GM19099 (cell line): Measurements from ENCODE around the gene ADARB2.

Source experiments
- POLR2A ChIP-seq: IDR thresholded peaks from 3 replicates; pipeline ENCODE4 v1.6.1; 2011; ENCODE audit warnings: low read depth; ENCODE audit not compliant: insufficient read length; ENCODE audit errors: extremely low read depth

ADARB2 gene

GRCh38 chr10:1557081-1557480 lies 180.2 kb downstream of the ADARB2 start:
- no peak for TF ChIP-seq POLR2A

DNA sequence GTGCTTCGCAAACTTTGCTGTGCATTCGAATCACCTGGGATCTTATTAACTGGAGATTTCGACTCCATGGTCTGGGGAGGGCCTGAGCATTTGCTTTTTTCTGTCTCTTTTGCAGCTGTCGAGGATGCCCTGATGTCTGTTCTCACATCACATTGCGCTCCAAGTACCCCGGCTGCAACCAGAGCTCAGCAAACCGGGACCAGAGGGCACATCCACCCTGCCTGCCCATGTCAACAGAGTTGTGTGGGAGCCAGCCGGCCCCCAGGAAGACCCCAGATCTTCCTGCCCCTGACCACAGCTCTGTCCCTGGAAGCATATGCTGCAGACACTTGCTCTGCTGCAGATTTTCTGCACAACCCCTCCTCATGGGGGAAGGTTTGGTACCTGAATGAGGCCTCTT lies 180.8 kb downstream of the ADARB2 start:
- TF ChIP-seq POLR2A: no peak

GRCh38 chr10:1553951-1554350 lies 183.4 kb downstream of the ADARB2 start:
- no peak for TF ChIP-seq POLR2A

DNA sequence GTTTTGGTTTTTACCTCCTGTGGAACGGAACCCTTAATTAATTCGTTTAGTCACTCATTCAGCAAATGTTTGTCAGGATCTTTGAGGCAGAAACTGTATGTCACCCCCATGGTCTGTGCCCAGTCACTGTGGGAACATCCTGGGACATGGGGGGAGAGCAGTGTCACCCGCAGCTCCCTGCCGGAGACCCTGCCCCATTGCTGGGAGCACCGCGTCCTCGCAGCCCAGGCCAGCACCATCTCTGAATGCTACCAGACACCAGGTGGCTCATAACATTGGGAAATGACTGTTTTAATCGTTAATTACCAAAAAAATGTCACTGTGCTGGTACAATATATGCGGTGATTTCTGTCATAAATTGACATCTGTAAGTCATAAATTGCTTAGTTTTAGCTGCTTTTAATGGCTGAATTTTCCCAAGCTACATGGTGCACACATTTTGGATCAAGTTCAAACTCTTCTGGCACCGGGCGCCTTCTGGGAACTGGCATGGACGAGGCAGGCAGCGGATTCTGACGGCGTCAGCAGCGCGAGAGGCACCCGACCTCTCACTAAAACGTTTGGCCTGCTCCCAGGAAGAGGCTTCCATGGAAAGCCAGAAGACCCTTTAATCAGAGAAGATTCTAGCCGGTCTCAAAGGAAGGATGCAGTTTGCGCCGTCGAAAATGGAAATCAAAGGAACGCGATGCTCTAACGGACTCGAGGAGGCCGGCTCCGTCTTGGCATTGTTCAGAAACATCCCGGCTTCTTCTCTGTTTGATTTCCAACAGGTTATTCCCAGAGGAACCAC lies 184.2 kb downstream of the ADARB2 start:
- TF ChIP-seq POLR2A: no peak

DNA sequence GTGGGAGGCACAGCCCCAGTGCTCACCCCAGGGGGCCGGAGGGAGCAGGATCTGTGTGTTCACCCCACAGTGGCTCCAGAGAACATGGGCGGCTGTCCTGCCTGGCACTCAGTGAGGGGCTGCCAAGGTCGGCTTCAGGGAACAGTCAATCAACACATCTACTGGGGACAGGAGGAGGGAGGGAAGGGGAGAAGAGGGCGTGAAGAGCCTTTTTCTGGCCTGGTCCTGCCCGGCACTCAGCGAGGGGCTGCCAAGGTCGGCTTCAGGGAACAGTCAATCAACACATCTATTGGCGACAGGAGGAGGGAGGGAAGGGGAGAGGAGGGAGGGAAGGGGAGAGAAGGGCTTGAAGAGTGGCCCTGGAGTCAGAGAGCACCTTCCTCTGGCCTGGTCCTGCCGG lies 184.9 kb downstream of the ADARB2 start:
- no peak for TF ChIP-seq POLR2A

DNA sequence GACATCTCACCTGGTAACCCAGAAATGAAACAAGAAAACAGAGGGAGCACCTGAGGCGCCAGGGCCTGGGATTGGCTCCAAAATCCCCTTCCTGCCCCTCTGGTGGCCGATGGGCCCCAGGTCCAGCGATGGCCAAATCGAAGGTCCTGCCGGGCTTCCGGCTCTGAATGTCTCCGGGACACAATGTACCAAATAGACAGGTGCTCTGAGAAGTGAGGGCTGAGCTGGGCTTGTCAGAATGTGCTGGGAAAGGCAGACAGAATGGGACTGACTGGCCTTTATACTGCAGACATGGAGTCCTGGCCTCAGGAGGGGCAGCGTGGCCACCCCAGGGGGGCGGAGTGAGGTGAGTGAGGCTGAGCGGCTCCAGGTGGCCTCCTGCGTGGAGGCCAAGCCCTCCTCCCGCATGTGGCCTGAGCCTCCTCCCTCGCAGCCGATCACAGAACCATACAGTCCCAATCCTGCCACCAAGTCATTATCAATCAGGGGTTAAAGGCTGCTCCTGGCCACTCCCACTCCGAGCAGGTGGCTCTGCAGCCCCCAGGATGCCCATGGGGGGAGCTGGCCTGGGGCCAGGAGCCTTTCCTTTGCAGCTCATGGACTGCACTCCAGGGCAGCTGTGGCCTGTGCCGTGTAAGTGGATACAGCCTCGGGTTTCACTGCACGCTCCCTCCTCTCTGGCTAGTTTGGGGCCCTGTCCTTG lies 185.5 kb downstream of the ADARB2 start:
- no peak for TF ChIP-seq POLR2A

- no peak for TF ChIP-seq POLR2A
Measured at GRCh38 chr10:1550616-1551015, 186.7 kb downstream of the ADARB2 start.

- no peak for TF ChIP-seq POLR2A
Measured at GRCh38 chr10:1550291-1550595, 187.1 kb downstream of the ADARB2 start.

DNA sequence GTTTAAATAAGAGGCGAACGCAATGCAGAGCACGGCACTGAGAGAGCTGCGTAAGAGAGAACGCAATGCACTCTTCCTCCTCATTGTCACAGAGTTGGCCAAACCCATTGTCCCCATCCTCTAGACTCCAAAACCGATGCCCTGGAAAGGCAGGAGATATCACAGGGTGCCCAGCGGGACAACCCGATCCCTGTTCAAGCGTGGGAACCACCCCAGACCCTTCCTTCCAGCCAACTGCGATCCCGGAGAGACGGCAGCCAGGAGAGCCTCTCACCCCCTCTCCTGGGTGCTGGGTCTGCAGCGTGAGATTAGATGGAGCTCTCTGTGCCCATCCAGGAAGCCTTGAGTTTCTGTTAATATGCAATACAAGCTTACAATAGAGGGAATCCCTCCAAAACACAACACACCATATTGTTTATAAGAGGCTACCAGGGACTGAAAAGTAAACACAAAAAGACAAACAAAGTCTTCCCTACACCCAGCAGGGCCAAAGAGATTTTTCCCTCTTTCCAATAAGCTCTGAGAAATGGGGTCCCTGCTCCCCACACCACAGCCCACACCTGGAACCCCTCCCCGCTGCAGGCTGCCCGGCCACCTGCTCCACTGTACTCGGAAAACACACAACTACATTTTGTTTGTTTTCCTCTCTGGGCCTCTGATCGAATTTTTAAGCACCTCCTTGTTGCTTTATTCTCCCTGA lies 187.6 kb downstream of the ADARB2 start:
- no peak for TF ChIP-seq POLR2A

DNA sequence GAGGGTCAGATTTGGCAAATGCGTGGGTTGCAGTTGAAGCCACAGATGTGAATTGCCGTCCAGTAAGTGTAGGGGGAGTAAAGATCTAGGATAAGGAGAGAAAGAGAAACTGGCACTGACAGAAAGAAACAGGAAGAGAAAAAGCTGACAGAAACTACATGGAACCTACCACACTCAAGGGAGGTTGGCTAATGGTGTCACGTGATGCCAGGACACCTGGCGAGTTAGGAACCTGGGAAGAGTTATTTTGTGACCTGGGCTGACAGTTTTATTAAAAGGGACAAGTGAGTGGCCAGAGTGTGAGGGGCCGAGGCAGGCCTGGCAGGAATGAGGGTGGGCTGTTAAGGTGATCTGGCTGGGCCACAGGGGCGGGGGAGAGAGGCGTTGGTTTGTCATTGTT lies 188.7 kb downstream of the ADARB2 start:
- TF ChIP-seq POLR2A: no peak

GRCh38 chr10:1548146-1548545 lies 189.2 kb downstream of the ADARB2 start:
- no peak for TF ChIP-seq POLR2A

DNA sequence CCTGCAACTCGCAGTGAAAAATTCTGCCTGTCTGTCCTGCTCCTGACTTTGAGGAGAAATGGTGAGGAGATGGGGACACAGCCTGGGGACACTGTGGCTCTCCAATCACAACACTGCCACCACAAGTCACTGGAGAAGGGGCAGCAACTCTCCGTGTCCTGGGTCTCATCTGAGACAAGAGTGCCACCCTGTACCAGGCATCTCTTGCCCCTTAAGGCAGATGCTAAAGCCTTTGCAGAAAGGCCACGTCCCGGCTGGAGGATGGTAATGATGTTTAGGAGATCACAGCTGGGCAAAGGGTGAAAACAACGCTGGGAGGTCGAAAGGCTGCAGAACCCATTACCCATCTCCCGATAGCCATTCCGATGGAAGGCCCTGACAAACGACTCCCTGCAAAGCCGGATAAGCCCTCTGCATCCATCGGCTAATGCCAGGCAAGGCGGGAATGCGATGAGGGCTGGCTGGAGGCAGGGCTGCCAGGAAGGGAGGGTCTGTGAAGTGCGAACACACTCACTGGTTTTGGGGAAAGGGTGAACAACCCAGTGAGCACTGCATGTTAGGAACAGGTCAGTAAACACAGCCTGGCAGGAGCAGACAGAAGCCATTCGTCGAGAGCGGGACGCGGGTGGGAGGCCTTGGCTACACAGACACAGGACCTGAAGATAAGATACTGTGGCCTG lies 190.8 kb downstream of the ADARB2 start:
- TF ChIP-seq POLR2A: no peak

DNA sequence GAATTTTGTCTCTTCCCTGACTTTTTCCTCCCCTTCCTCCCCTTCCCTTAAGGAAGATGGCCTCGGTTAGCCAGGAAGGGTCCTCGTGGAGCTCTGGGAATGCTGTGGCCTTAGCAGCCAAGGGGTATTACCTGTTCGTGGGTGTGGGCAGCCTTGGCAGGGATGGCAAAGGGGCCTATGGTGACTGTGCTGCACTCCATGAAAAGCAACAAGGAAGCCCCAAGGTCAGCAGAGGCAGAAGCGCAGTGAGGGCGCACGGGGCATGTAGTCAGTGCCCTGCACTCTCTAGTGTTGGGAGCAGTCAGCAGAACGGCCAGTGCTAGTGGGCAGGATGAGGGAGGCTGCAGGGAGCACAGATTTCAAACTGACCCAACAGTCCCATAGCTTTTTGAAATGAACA lies 191.8 kb downstream of the ADARB2 start:
- no peak for TF ChIP-seq POLR2A

DNA sequence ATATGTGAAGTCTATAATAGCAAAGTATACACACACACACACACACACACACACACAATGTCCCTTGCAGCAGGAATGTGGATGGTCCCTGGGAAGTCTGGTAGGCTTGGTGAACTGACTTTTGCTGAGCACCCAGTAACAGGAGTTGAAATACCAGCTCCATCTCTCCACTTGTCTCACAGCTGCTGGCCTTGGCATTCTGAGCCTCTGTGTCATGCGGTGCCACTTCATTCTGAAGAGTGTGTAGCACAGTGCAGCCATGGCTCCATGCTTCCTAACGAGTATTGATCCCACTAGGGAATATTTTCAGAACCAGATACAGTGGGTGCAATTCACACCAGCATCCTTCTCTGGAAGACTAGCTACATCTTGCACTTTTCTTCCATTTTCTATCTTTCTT lies 192.4 kb downstream of the ADARB2 start:
- TF ChIP-seq POLR2A: no peak

DNA sequence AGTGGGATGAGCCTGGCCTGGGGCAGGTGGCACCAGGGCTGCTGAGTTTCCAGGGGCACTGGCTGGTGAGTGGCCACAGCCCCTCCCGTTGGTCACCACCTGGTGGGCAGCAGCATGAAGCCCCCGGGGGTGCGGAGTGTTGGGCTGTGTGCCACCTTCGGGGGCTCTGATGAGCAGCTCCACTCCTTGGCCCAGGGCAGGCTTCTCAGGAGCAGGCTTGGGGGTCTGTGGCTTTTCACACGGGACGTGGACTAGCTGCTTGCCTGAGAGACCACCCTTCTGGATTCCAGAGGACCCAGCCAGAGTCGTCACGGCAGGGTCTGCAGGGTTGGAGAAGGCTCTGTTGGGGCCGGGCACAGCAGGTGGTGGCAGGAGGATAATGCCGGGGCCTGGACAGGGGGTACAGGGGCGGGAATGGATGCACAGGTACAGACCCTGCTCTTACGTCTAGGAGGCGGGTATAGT lies 193.1 kb downstream of the ADARB2 start:
- no peak for TF ChIP-seq POLR2A

- TF ChIP-seq POLR2A: no peak
Measured at GRCh38 chr10:1543596-1543995, 193.7 kb downstream of the ADARB2 start.

- no peak for TF ChIP-seq POLR2A
Measured at GRCh38 chr10:1542941-1543340, 194.4 kb downstream of the ADARB2 start.
